Diencephalon (tissue), 1 donor: ENCODE measurements around the gene CFAP46. TPM values are rescaled to one million over a fixed set of nuclear protein-coding genes. Genes with fewer than 3 reads are reported as not detected.

ENCODE experiments used
- total RNA-seq: library from RNA; depleted of rRNA; stranded (reverse); fragments of >200 nt; gene quantifications from one replicate; pipeline ENCODE4 v1.2.3, GENCODE V29; 2014

CFAP46 gene
- 9.2 TPM for total RNA-seq

DNA sequence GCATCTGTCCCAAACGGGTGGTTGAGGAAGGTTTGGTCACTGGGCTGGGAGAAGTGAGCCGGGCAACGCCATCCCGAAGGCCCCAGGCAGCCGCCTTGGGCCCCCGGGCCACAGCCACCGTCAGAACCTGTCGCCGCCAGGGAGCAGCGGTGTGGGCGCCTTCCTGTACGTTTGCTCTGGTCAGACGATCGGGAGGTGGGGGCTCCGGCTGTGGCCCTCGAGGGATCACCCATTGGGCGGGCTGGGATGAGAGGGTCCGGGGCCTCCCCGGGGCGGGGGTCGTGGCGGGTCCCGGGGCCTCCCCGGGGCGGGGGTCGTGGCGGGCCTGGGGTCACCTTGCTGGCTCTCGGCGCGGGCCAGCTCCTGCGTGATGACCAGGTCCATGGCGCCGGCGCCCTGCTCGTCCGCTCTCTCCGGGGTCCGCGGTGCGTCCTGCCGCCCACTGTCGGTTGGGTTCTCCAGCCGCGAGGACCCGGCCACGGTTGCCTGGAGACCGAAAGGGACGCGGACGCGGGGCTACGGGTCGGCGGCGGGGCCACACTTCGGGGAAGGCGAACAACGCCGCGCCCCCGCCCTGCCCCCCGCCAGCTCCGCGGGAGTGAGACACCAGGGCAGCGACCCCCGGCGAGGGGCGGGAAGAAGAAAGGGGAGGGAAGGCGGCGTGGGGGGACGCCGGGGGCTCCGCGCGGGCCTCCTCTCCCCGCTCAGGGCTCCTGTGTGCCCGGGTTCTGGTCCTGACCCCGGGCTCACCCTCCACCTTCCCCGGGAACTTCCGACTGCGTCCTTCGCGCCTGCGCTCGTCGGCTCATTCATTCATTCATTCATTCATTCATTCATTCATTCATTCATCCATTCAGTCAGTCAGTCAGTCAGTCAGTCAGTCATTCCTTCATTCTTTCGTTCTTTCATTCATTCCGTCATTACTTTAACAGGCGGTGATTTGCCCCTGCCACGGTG, at the start of gene CFAP46:
CFAP46 (minus strand) TSS at position 470 of the 957 bp plus-strand sequence; CDS start at position 384, 86 bp downstream.

GRCh38 chr10:132785723-132786475, 156.5 kb downstream of the CFAP46 start, which contains the start of gene NKX6-2:
Gene NKX6-2 (minus strand): TSS chr10:132786147. CDS start chr10:132785948, 199 bp downstream.

Other genes with a start within 250 kb of the CFAP46 start
- 5.8 TPM for gene NKX6-2, start 156.4 kb downstream of the CFAP46 start, total RNA-seq
- gene ADGRA1, start 145.4 kb upstream of the CFAP46 start, total RNA-seq: 12.0 TPM
- gene KNDC1, start 217.6 kb upstream of the CFAP46 start, total RNA-seq: 18.5 TPM